ENCODE data around the gene IL1RL1.

The IL1RL1 gene

GRCh38 chr2:102335871-102336366 is 24.6 kb downstream of the IL1RL1 start:
- no peak for DNase-seq (ENCODE audit: low read depth, low spot score)

- no peak for DNase-seq (ENCODE audit: low read depth, low spot score)
Observed at GRCh38 chr2:102336502-102336945, 25.2 kb downstream of the IL1RL1 start.

DNA sequence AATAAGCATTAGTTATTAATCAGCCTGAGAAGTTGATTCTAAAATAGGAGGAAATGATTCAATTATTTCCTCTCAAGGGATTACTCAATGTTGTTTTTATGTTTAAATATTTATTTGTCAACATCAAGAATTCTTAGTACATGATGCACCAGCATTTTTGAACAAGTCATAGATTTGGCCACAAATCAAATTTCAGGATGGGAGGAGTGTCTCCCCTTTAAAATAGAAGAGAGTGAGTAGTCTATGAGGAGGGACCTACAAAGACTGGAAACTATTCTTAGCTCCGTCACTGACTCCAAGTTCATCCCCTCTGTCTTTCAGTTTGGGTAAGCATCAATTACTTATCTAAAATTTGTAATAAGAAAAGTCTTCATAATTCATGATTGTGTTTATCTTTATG is 25.6 kb downstream of the IL1RL1 start:
- DNase-seq (ENCODE audit: low read depth, low spot score) = no peak

DNA sequence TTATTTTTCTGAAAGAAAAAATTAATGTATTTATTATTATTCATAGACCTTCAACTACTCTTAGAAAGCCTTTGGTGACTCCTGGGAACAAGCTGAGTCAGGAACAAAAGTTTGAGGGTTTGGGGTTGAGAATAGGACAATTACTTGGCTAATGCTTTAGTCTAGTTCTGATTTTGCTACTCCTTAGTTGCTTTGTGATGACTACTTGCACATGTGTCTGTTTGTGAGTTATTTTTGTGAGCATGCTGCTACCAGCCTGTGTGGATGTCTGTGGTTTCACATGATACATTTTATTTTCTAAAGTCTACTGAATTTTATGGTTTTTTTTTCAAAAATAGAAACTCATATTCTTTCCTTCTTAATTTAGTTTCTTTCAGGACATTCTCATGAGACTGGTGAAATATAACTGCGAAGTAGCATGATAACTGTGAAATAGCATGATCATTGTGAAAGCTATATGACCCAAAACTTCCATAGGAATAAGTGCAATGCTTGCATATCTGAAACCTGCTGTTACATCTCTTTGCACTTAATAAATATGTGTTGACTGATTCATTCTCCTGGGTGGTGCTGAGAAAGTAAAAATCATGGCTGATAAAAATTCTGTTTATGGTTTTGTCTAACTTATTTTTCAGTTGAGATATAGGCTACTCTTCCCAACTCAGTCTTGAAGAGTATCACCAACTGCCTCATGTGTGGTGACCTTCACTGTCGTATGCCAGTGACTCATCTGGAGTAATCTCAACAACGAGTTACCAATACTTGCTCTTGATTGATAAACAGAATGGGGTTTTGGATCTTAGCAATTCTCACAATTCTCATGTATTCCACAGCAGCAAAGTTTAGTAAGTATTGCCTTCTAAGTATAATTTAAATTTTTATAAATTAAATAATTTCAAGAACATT is 26.4 kb downstream of the IL1RL1 start:
- no peak for DNase-seq (ENCODE audit: low read depth, low spot score)

GRCh38 chr2:102340778-102341177 is 29.4 kb downstream of the IL1RL1 start:
- no peak for DNase-seq (ENCODE audit: low read depth, low spot score)

- no peak for DNase-seq (ENCODE audit: low read depth, low spot score)
Observed at GRCh38 chr2:102342888-102343287, 31.5 kb downstream of the IL1RL1 start.

DNA sequence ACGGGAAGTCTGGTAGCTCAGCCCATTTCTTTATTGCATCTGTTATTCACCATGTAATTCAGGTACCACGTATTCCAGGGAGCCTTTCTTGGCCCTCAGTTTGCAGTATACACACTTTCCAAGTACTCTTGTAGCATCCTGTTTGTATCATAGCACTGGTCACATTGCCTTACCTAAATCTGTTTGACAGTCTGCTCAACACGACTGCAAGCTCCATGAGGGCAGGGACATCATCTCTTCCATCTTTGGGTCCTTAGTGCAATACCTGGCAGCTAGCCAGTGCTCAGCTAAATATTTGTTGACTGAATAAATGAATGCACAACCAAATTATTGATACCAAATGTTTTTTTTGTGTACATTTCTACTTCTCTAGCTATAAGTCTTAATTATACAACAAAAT is 33.0 kb downstream of the IL1RL1 start:
- no peak for DNase-seq (ENCODE audit: low read depth, low spot score)

DNA sequence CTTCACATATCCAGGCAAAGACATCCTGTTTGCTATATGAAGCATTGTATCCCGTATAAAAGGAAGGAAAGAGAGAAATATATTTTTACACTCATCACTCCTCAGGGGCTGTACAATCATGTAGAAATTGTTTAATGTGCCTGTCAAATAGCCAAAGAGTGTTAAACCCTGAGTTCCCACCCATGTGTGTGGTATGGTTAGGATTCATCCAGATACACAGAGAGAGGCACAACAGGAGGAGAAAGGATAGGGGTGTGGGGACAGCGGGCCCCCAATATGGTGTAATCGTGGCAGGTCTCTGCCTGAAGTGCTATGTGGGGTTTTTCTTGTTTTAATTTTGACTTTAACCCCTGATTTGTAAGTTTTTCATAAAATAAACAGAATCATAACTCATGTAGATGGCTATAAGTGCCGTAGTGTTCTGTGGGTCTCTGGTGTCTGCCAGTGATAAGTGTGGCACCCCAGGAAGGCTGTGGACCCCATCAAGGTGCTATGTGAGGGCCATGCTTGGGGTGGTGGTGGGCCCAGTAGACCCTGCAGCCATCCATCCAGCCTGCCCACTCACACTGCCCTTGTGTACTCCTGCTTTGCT is 34.1 kb downstream of the IL1RL1 start:
- no peak for DNase-seq (ENCODE audit: low read depth, low spot score)

DNA sequence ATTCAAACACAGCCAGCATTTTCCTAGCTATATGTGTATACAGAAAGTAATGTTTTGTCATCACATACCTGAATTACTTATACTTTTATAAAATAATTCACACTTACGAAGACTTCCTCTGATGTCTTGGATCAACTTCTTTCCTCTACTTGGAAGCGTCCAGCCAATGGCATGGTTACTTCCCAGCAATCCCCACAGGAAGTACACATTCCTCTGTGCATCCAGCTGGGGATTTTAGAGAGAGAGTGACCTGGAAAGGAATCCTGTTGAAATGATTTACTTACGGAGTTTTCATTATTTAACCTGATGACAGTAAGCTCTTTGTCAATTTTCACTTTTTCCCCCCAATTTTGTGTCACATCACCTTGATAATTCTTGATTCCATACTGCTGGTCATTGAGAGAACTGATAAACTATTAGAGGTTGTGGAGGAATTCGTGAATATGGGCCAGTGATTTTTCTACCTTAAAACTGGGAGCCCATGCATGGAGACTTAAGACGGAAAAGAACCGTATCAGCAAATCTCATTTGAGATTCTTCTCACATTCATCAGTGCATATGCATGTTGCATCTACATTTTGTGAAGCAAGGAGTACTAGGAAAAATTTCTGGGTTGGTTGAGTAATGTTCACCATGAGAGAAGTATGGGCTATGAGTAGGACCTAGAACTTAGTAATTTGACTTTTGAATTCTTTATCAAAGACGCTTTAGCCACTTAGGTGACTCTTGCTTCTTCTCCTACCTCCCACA is 35.2 kb downstream of the IL1RL1 start:
- no peak for DNase-seq (ENCODE audit: low read depth, low spot score)

- no peak for DNase-seq (ENCODE audit: low read depth, low spot score)
Observed at GRCh38 chr2:102350137-102350793, 38.9 kb downstream of the IL1RL1 start.

DNA sequence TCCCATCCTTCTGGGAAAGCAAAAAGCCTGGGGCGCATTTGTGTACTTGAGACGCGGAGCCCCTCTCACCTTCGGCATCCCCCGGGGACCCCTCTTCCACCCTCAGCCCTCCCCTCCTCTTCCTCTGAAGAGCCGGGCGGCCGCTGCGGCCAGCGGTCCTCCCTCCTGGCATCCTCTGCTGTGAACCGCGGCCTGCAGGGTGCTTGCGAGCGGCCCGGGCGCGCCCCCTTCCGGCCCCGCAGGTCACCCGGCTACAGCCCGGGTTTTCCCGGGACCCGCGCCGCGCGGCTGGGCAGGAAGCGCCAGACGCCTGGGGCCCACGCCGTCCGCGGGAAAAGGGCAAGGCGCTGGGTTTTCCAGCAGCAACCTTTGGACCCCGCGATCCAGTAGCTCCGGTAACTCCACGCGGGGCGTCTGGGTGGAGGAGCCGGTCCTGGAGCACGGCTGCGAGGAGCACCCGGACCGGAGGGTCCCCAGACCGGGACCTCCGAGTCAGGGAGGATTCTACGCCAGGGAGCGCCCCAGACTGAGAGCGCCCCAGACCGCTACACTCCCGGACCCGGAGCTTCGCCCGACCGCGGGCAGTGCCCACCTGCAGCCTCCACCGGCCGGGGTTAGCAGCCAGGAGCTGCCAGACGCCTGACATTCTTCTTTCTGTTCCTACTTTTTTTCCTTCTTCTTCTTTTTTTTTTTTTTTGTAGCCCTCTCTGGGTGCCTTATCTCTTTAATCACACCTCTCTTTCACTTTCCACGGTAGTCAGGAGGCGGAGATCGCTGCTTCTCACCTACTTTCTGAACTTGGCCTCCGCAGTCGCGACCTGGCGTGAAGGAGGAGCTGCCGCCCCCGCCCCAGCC is 44.4 kb downstream of the IL1RL1 start, which contains the start of gene IL18R1:
TSS of gene IL18R1 (plus strand) at position 271 of the 855 bp plus-strand sequence. CDS start 6,865 bp downstream, outside the sequence.
- peak; percentile 44 for DNase-seq (ENCODE audit: low read depth, low spot score)

GRCh38 chr2:102356381-102356712 is 45.0 kb downstream of the IL1RL1 start:
- no peak for DNase-seq (ENCODE audit: low read depth, low spot score)

DNA sequence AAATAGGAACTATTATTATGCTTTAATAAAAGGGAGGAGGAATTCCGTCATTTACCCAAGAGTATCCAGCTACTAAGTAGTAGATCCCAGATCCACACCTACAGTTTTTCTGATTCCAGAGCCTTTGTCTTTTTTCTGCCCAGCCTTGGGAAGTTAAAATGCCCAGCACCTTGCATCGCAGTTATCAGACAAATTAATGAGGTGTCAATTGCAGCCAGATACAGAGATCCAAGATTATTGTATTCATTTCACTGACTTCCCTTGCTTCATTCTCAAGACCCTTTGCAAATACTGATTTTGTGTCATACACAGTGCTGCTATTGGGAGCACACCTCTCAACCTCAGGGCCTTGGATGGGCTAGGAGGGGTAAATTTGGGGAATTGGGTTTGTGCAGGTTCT is 45.4 kb downstream of the IL1RL1 start:
- DNase-seq (ENCODE audit: low read depth, low spot score) = no peak

DNA sequence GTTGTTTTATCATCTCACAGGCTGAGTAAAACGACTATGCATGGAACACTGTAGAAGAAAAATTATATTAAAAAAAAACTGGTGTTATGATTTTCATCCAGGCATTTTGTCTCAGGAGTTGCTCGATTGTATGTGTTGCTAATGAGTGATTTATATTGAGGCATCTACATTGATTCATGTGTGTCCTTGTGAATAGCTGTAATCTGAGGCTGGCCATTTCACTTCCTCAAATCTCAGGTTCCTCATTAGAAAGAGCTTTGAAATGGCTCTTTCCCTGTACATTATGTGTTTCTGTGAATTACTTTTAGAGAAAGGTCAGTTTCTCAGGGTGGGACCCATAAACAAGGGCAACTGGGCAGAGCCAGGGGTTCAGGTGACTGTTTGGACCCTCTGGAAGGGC is 46.6 kb downstream of the IL1RL1 start:
- no peak for DNase-seq (ENCODE audit: low read depth, low spot score)

DNA sequence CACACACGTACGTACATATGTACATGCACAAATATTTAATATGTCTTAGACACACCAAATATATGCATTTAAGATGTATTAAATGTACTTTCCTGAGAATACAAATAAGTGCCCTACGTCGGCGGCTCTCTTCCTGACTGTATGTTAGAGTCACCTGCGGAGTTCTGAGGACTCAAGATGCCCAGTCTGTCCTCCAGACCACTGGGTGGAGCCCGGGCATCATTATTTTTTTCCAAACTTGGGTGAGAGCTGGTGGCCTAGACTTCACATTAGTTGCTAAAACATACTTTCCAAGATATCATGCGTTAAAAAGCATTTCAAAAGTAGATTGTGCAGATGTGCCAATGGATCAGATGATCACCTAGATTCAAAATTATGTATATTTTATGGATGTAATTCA is 47.1 kb downstream of the IL1RL1 start:
- DNase-seq (ENCODE audit: low read depth, low spot score) = no peak

DNA sequence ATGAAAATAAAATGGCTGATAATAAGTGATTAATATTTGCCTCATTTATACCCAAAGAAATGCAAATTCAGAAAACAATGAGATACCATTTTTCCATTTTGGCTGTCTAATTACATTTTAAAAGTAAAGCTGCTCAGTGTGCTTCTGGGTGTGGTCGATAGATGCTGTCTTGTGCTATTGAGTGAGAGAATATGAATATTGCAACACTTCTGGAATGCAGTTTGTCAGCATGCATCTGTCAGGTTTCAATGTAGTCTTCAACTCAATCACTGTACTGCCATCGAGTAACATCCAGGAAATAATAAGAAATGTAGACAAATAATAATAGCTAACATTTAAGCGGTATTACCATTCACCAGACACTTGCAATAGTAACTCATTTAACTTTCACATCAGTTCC is 48.2 kb downstream of the IL1RL1 start:
- no peak for DNase-seq (ENCODE audit: low read depth, low spot score)

GRCh38 chr2:102361632-102362241 is 50.4 kb downstream of the IL1RL1 start:
- no peak for DNase-seq (ENCODE audit: low read depth, low spot score)

DNA sequence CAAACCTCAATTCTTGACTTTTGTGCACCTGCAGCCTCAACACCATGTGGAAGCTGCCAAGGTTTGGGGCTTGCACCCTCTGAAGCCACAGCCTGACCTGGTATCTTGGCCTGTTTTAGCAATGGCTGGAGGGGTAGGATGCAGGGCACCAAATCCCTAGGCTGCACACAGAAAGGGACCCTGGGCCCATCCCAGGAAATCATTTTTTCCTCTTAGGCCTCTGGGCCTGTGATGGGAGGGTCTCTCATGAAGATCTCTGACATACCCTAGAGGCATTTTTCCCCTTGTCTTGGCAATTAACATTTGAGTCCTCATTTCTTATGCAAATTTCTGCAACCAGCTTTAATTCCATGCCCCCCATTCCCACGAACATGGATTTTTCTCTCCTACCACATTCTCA is 54.4 kb downstream of the IL1RL1 start:
- no peak for DNase-seq (ENCODE audit: low read depth, low spot score)

- no peak for DNase-seq (ENCODE audit: low read depth, low spot score)
Observed at GRCh38 chr2:102366406-102367112, 55.2 kb downstream of the IL1RL1 start.

Data from activated CD4-positive, CD25-positive, alpha-beta regulatory T cell treated with anti-CD3 and anti-CD28 coated beads, Interleukin-2, amount 50 U/mL, for 16 hours (primary cell).